ENCODE measurements around the gene CCDC32. TPM values are rescaled to one million over a fixed set of nuclear protein-coding genes. Genes with fewer than 3 reads are reported as not detected.

CCDC32 gene
- total RNA-seq, 1 experiment from 2014 or later = 12.8 TPM

GRCh38 chr15:40569129-40569953 is 4.5 kb upstream of the CCDC32 start, which contains the start of gene RPUSD2:
Gene RPUSD2, plus strand, starts transcription at chr15:40569299. Its CDS starts 39 bp downstream, at chr15:40569338.
- Mint-ChIP-seq H3K27me3 (ENCODE audit: low read depth) (no peaks in the 10 kb centered on the region), H3K27ac (peak within 1 kb of the TSS; percentile 91), H3K9me3 (no peaks in the 10 kb centered on the region), H3K4me1 (peaks cover 28% of the 10 kb centered on the region), H3K4me3 (peak within 1 kb of the TSS; percentile 95), H3K36me3 (peaks cover 22% of the 10 kb centered on the region)
- DNase-seq (ENCODE audit: low spot score) (peak; percentile 95), ATAC-seq (peak; percentile 54)
- CTCF ChIA-PET = interaction anchor here (0.6 to 1.8 kb wide), 19 partner anchors 12 to 325 kb away, joined by 3 to 32 read pairs (median 4); partner anchors contain the start of genes RHOV and VPS18
- POLR2A ChIA-PET = interaction anchor here (0.5 to 1.7 kb wide), 7 partner anchors 11 to 163 kb away, joined by 3 to 9 read pairs (median 5); partner anchors contain the start of gene RAD51
- TF ChIP-seq ARID4B (CRISPR knock-in tag; IDR thresholded peaks at IDR 0.05; ENCODE audit: borderline replicate concordance) (peak; percentile 89), ATF1 (CRISPR knock-in tag; IDR thresholded peaks at IDR 0.05) (peak; percentile 30; the same call in 1 of the 2 replicates), JUN (CRISPR knock-in tag; IDR thresholded peaks at IDR 0.05) (no peak), ZNF232 (CRISPR knock-in tag; IDR thresholded peaks at IDR 0.05) (no peak), FOXK1 (CRISPR knock-in tag; IDR thresholded peaks at IDR 0.05) (peak; percentile 82; the same call in 1 of the 2 replicates), ZNF671 (CRISPR knock-in tag; IDR thresholded peaks at IDR 0.05) (no peak), FOXJ3 (CRISPR knock-in tag; IDR thresholded peaks at IDR 0.05; ENCODE audit: borderline replicate concordance) (no peak), ATF6 (CRISPR knock-in tag; IDR thresholded peaks at IDR 0.05) (no peak), ZNF423 (CRISPR knock-in tag; IDR thresholded peaks at IDR 0.05) (no peak), IRF2 (CRISPR knock-in tag; IDR thresholded peaks at IDR 0.05; ENCODE audit: borderline replicate concordance, low read depth) (no peak), ZNF317 (CRISPR knock-in tag; IDR thresholded peaks at IDR 0.05; ENCODE audit: borderline replicate concordance, low read depth) (no peak), CBFB (CRISPR knock-in tag; IDR thresholded peaks at IDR 0.05; ENCODE audit: low read depth) (no peak), RORB (CRISPR knock-in tag; IDR thresholded peaks at IDR 0.05) (no peak), ESRRA (CRISPR knock-in tag; IDR thresholded peaks at IDR 0.05; ENCODE audit: borderline replicate concordance) (peak; percentile 28; the same call in 1 of the 2 replicates), TEAD1 (CRISPR knock-in tag; IDR thresholded peaks at IDR 0.05) (peak; percentile 77), IRF1 (CRISPR knock-in tag; IDR thresholded peaks at IDR 0.05) (no peak), ATF2 (CRISPR knock-in tag; IDR thresholded peaks at IDR 0.05; ENCODE audit: borderline replicate concordance, low read depth) (no peak), STAT6 (CRISPR knock-in tag; conservative IDR thresholded peaks at IDR 0.05; ENCODE audit: low read depth) (no peak), ZBTB21 (CRISPR knock-in tag; IDR thresholded peaks at IDR 0.05; ENCODE audit: borderline replicate concordance) (no peak), HMGXB4 (CRISPR knock-in tag; IDR thresholded peaks at IDR 0.05) (peak; percentile 82), ATF3 (CRISPR knock-in tag; conservative IDR thresholded peaks at IDR 0.05) (no peak), NFATC4 (CRISPR knock-in tag; IDR thresholded peaks at IDR 0.05) (no peak), NR1H2 (CRISPR knock-in tag; IDR thresholded peaks at IDR 0.05) (no peak), NR3C1 (CRISPR knock-in tag; conservative IDR thresholded peaks at IDR 0.05; ENCODE audit: low read depth) (no peak)
